22Rv1 (cell line): ENCODE measurements around the gene TOMM7.

ENCODE experiments used
- CTCF ChIP-seq: fragments of 450-650 bp; IDR thresholded peaks from 2 replicates; pipeline ENCODE4 v1.5.1; 2017; ENCODE audit warnings: mild to moderate bottlenecking
- ZFX ChIP-seq: fragments of 450-650 bp; IDR thresholded peaks from 2 replicates; pipeline ENCODE4 v1.6.1; 2017; ENCODE audit warnings: antibody characterized with exemption, borderline replicate concordance

GRCh38 chr7:22837308-22837707 lies 14.7 kb upstream of the TOMM7 start:
- no peak for TF ChIP-seq CTCF
- no peak for TF ChIP-seq ZFX
